Kidney (tissue), 14 donors: ENCODE results near the gene SNAP47. TPM values are rescaled to one million over a fixed set of nuclear protein-coding genes. Genes with fewer than 3 reads are reported as not detected.

Experiments
- DNase-seq, 5 donors: peaks; one replicate each; pipeline ENCODE4 v3.0.0-alpha.2; 2013 to 2020
- FAIRE-seq: peaks from 2 replicates; lab custom pipeline; 2012; peaks lifted over from hg19 to GRCh38; lab: Jason Lieb, UNC
- H3K27ac ChIP-seq, 2 donors: one replicate each; pipeline ENCODE4 v1.7.0; 2013; ENCODE audit warnings: low read depth in 2 of 2, low read length in 2 of 2, inconsistent platforms in 1 of 2
- H3K27me3 ChIP-seq: one replicate; pipeline ENCODE4 v1.7.1; 2013; ENCODE audit warnings: low read length, inconsistent platforms; ENCODE audit not compliant: control insufficient read depth, insufficient read depth
- H3K36me3 ChIP-seq, 3 donors: one replicate each; pipeline versions ENCODE4 v1.7.0 to v1.7.1; 2013; ENCODE audit warnings: low read length in 3 of 3, control low read depth in 1 of 3, inconsistent platforms in 1 of 3; ENCODE audit not compliant: insufficient read depth in 3 of 3, control insufficient read depth in 2 of 3
- H3K4me1 ChIP-seq, 3 donors: one replicate each; pipeline versions ENCODE4 v1.7.0 to v1.7.1; 2013; ENCODE audit warnings: low read length in 3 of 3, inconsistent platforms in 1 of 3, low read depth in 1 of 3; ENCODE audit not compliant: control insufficient read depth in 2 of 3, insufficient read depth in 2 of 3
- H3K4me3 ChIP-seq, 3 donors: one replicate each; pipeline versions ENCODE4 v1.7.0 to v1.8.1; 2013; ENCODE audit warnings: low read length in 3 of 3, control low read depth in 1 of 3, inconsistent platforms in 1 of 3
- H3K9ac ChIP-seq, 3 donors: one replicate each; pipeline versions ENCODE4 v1.7.0 to v1.7.1; 2013; ENCODE audit warnings: low read length in 3 of 3, control low read depth in 1 of 3, inconsistent platforms in 1 of 3
- H3K9me3 ChIP-seq, 3 donors: one replicate each; pipeline versions ENCODE4 v1.7.0 to v1.7.1; 2013; ENCODE audit warnings: low read length in 3 of 3, control low read depth in 1 of 3, inconsistent platforms in 1 of 3; ENCODE audit not compliant: control insufficient read depth in 2 of 3, insufficient read depth in 1 of 3
- intact Hi-C: fragments of 100-400 bp; cut with DNase I; formaldehyde crosslinking; loops from one replicate; pipeline ENCODE4 v1.11.1; 2022
- polyA plus RNA-seq: library from polyadenylated mRNA; stranded (reverse); fragments of 350-450 nt; fragmentation: Illumina TruSeq; extraction: RNeasy Lipid Tissue Mini Kit (QIAGEN cat#74804); gene quantifications from one replicate; pipeline ENCODE4 v1.2.3, GENCODE V29; 2014; ENCODE audit warnings: low read depth, low replicate concordance; ENCODE audit not compliant: insufficient read depth
- total RNA-seq: library from RNA; stranded (reverse); fragmentation: NEBNext Ultra II Directional; extraction: Animal tissue kit (Norgen Biotek cat#: 25700); gene quantifications from one replicate; pipeline ENCODE4 v1.2.1, GENCODE V29; 2021
- TF ChIP-seq, protein P1 (sequence below): IDR thresholded peaks from 3 replicates; pipeline ENCODE4 v1.5.1; 2012; ENCODE audit warnings: mild to moderate bottlenecking, moderate library complexity, borderline replicate concordance; ENCODE audit not compliant: insufficient read depth; ENCODE audit errors: extremely low read depth
- donor health status: control.
- donor health status: control.
- donor health status: control.
- donor health status: control.
- donor health status: control.
- donor health status: DM: yes; HTN: yes; CAD: no.
- donor health status: Normal renal cell carcinoma (clear cell type).

Gene SNAP47
- total and polyA plus RNA-seq, 2 donors from 2014 or later, result 31.6 to 32.4 TPM

DNA sequence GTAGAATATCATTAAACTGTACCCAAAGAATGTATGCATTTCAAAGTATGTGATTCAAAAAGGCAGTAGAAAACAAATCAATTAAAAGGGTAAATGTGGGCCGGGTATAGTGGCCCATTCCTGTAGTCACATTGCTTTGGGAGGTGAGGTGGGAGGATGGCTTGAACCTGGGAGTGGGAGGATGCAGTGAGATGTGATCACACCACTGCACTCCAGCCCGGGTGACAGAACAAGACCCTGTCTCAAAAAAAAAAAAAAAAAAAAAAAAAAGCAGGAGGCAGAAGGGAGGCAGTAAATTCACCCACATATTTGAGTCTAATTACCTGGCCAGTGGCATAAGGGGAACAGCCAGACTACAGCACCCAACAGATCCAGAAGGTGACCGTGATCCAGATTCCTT lies 62.4 kb downstream of the SNAP47 start:
- no peak overlapping the region for H3K27ac ChIP-seq
- intact Hi-C loops, result no loop called here
- TF ChIP-seq, protein P1, sequence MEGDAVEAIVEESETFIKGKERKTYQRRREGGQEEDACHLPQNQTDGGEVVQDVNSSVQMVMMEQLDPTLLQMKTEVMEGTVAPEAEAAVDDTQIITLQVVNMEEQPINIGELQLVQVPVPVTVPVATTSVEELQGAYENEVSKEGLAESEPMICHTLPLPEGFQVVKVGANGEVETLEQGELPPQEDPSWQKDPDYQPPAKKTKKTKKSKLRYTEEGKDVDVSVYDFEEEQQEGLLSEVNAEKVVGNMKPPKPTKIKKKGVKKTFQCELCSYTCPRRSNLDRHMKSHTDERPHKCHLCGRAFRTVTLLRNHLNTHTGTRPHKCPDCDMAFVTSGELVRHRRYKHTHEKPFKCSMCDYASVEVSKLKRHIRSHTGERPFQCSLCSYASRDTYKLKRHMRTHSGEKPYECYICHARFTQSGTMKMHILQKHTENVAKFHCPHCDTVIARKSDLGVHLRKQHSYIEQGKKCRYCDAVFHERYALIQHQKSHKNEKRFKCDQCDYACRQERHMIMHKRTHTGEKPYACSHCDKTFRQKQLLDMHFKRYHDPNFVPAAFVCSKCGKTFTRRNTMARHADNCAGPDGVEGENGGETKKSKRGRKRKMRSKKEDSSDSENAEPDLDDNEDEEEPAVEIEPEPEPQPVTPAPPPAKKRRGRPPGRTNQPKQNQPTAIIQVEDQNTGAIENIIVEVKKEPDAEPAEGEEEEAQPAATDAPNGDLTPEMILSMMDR, result no peak
- FAIRE-seq (no peak), DNase-seq (peak in 1 of 5 donors; percentile 12)
- no peaks in the 10 kb centered on the region for H3K27me3 ChIP-seq
- H3K9ac ChIP-seq, result no peak overlapping the region
- no peaks in the 10 kb centered on the region for H3K9me3 ChIP-seq
- no peak overlapping the region for H3K4me3 ChIP-seq
- no peaks in the 10 kb centered on the region for H3K4me1 ChIP-seq
- no peaks in the 10 kb centered on the region for H3K36me3 ChIP-seq

DNA sequence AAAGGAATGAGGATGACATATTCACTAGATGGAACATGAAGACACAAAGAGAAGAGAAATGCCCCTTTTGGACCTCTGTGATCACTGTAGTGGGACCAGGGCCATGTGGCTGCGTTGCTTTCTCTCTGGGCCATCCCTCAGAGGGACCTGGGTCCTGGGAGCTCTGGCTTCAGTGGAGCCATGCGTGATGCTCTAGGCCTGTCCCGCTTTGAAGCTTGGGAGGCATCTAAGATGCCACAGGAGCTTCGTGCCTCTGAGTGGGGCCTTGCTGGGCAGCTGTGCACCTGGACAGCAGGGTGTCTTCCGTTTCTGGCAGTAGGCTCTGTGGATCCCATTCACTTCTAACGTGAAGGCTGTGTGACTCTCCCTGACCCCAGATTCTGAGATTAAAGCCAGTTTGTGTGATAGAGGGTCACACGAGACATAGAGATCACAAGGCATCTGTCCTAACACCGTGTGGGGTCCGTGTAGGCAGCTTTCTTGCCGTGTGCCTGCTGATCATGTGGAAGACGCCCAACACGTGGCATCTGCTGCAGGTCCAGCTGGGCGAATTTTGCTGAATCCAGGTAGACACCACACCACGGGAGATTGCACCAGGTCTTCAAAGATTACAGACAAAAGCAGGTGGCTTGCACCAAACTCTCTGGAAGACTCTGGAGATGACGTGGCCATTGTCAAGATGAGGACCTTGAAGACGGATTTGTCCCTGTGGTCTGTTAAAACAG lies 63.0 kb downstream of the SNAP47 start:
- DNase-seq (peak in 2 of 5 donors; percentile 14 to 26), FAIRE-seq (no peak)
- intact Hi-C loops, result no loop called here
- Histone ChIP-seq H3K27me3 (no peaks in the 10 kb centered on the region), H3K4me3 (no peak overlapping the region), H3K27ac (no peak overlapping the region), H3K9me3 (no peaks in the 10 kb centered on the region), H3K36me3 (no peaks in the 10 kb centered on the region), H3K9ac (no peak overlapping the region), H3K4me1 (no peaks in the 10 kb centered on the region)
- TF ChIP-seq, protein P1, result no peak

DNA sequence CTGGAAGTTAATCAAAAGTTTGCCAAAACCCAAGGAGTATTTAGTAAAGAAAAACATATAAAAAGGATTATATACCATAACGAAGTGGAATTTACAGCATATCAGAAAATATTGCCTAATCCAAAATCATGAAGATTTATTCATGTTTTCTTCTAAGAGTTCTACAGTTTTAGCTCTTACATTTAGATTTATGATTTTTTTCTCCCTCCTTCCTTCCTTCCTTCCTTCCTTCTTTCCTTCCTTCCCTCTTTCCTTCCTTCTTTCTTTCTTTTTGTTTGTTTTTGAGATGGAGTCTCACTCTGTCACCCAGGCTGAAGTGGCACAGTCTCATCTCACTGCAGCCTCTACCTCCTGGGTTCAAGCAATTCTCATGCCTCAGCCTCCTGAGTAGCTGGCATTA lies 64.5 kb downstream of the SNAP47 start:
- TF ChIP-seq, protein P1, result no peak
- Histone ChIP-seq H3K36me3 (no peaks in the 10 kb centered on the region), H3K9ac (no peak overlapping the region), H3K27ac (no peak overlapping the region), H3K4me1 (no peaks in the 10 kb centered on the region), H3K9me3 (no peaks in the 10 kb centered on the region), H3K4me3 (no peak overlapping the region), H3K27me3 (no peaks in the 10 kb centered on the region)
- no peak for DNase-seq
- intact Hi-C loops, result no loop called here
- FAIRE-seq, result no peak
